Keratinocyte (primary cell): ENCODE measurements around the gene ADAM15.

ENCODE experiments used
- EZH2 ChIP-seq: IDR thresholded peaks from one replicate; pipeline ENCODE4 v1.6.1; 2012; ENCODE audit warnings: inconsistent platforms, mild to moderate bottlenecking, low read length, moderate library complexity
- TF ChIP-seq, protein P1 (sequence below), 3 experiments: IDR thresholded peaks in 1 of 3; conservative IDR thresholded peaks in 1 of 3; optimal IDR thresholded peaks in 1 of 3; 2 replicates in 2 of 3; 3 replicates in 1 of 3; pipeline versions ENCODE3 to v1.5.1; 2011; ENCODE audit warnings: low read length in 3 of 3, mild to moderate bottlenecking in 3 of 3, moderate library complexity in 2 of 3, control low read depth in 1 of 3, inconsistent platforms in 1 of 3; ENCODE audit not compliant: insufficient read depth in 2 of 3; ENCODE audit errors: extremely low read depth in 1 of 3

DNA sequence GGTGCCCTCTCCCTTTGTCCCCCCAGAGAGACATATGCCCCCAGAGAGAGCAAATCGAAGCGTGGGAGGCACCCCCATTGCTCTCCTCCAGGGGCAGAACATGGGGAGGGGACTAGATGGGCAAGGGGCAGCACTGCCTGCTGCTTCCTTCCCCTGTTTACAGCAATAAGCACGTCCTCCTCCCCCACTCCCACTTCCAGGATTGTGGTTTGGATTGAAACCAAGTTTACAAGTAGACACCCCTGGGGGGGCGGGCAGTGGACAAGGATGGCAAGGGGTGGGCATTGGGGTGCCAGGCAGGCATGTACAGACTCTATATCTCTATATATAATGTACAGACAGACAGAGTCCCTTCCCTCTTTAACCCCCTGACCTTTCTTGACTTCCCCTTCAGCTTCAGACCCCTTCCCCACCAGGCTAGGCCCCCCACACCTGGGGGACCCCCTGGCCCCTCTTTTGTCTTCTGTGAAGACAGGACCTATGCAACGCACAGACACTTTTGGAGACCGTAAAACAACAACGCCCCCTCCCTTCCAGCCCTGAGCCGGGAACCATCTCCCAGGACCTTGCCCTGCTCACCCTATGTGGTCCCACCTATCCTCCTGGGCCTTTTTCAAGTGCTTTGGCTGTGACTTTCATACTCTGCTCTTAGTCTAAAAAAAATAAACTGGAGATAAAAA, 35.9 kb downstream of the ADAM15 start:
- no peak for TF ChIP-seq EZH2
- TF ChIP-seq, protein P1, sequence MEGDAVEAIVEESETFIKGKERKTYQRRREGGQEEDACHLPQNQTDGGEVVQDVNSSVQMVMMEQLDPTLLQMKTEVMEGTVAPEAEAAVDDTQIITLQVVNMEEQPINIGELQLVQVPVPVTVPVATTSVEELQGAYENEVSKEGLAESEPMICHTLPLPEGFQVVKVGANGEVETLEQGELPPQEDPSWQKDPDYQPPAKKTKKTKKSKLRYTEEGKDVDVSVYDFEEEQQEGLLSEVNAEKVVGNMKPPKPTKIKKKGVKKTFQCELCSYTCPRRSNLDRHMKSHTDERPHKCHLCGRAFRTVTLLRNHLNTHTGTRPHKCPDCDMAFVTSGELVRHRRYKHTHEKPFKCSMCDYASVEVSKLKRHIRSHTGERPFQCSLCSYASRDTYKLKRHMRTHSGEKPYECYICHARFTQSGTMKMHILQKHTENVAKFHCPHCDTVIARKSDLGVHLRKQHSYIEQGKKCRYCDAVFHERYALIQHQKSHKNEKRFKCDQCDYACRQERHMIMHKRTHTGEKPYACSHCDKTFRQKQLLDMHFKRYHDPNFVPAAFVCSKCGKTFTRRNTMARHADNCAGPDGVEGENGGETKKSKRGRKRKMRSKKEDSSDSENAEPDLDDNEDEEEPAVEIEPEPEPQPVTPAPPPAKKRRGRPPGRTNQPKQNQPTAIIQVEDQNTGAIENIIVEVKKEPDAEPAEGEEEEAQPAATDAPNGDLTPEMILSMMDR (optimal IDR thresholded peaks at IDR 0.05 in 1 of 3, IDR thresholded peaks at IDR 0.05 in 1 of 3, conservative IDR thresholded peaks at IDR 0.05 in 1 of 3; ENCODE audit: extremely low read depth in 1 of 3, insufficient read depth in 2 of 3, low read length in 3 of 3) = no peak
